ENCODE measurements around the gene PRKD1.

- no peak for TF ChIP-seq CTCF (IDR thresholded peaks at IDR 0.05; ENCODE audit: borderline replicate concordance, extremely low read depth, low read length, poor library complexity, severe bottlenecking)
- TF ChIP-seq EZH2 (IDR thresholded peaks at IDR 0.05; ENCODE audit: borderline replicate concordance, low read depth, low read length, severe bottlenecking), result no peak
Observed at GRCh38 chr14:29706700-29707099, 220.9 kb downstream of the PRKD1 start.

Measured in DND-41 (cell line).